ENCODE results near the gene C2orf42. TPM values are rescaled to one million over a fixed set of nuclear protein-coding genes. Genes with fewer than 3 reads are reported as not detected.
"Not testable (repeated sequence)": the region's sequence is repeated elsewhere in the genome, so short reads cannot be mapped to it uniquely, and the experiment has no call there.

Gene C2orf42
- polyA plus RNA-seq, 1 donor: 11.3 TPM

DNA sequence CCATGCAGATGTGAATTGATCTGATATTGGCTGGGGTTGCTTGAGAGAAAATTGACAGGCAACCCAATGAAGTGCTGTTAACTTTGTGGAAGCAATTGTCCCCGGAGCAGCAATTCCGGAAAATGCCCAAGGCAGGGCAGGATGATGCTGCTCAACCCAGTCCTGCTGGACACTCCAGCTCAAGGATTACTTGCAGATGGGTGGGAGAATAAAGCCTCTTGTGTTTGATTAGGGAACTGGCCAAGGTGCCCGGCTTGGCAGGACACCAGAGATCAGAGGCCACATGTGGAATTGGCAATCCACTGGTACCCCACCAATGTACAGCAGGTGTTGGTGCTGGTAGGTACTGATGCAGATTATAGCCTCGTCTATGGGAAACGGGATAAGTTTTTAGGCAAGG is 12.3 kb upstream of the C2orf42 start:
- Histone ChIP-seq H3K27ac (ENCODE audit: low read length) (no peak overlapping the region), H3K4me1 (ENCODE audit: control insufficient read depth, insufficient read depth, low read length) (no peaks in the 10 kb centered on the region), H3K9me3 (ENCODE audit: control insufficient read depth, low read depth, low read length) (no peaks in the 10 kb centered on the region), H3K27me3 (ENCODE audit: control insufficient read depth, insufficient read depth, low read length) (no peaks in the 10 kb centered on the region), H3K4me3 (ENCODE audit: low read length) (no peak overlapping the region), H3K36me3 (ENCODE audit: control insufficient read depth, insufficient read depth, low read length) (peaks cover 2% of the 10 kb centered on the region)
- no peak for DNase-seq
- WGBS (ENCODE audit: insufficient coverage, low lambda C conversion rate): 100% methylated on average over 1 of the region's 5 CpGs

DNA sequence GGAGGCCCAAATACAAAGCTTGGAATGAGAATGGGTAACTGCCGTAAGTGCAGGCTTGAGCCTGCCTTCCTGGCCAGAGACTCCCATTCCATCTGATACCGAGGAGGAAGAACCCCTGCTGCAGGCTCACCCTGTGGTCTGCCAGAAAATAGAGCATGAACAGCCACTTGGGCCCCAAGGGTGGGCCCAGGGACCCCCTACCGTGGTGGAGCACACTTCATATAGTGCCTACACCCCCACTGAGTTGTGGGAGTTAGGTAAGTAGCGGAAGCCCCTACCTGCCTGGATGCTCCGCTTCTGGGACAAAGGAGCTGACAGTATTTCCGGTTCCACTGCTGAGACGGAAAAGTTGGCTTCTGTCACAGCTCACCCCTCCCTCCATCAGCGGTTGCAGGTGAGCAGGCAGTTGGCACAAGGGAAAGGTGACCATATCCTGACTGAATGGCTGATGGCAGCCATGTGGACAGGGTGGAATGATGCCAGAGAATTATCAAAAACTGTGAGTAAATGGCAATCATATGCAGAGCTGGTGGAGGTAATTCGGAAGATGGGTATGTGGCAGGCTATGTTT is 11.5 kb upstream of the C2orf42 start:
- no CpG with 5 or more reads among the region's 9 CpGs for WGBS (ENCODE audit: insufficient coverage, low lambda C conversion rate)
- Histone ChIP-seq H3K4me1 (ENCODE audit: control insufficient read depth, insufficient read depth, low read length) (no peaks in the 10 kb centered on the region), H3K4me3 (ENCODE audit: low read length) (no peak overlapping the region), H3K27ac (ENCODE audit: low read length) (no peak overlapping the region), H3K36me3 (ENCODE audit: control insufficient read depth, insufficient read depth, low read length) (no peaks in the 10 kb centered on the region), H3K9me3 (ENCODE audit: control insufficient read depth, low read depth, low read length) (no peaks in the 10 kb centered on the region), H3K27me3 (ENCODE audit: control insufficient read depth, insufficient read depth, low read length) (no peaks in the 10 kb centered on the region)
- DNase-seq: no peak

DNA sequence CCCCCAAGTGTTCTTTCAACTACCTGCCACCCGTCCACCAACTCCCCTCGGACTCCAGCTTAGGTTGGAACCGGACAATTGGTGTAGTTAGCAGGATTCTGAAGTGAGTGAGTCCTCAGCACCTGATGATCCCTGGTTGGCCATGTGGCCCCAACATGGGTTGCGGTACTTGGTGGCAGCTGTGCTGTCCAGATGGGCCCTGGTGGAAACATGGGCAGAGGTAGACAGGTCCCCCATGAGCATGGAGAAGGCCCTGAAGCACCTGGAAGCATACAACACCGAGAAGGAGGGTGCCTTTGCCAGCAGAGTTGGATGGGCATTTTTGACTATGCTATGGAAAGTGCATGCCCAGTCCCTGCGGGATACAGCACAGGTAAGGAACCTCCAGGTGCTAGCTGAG is 11.0 kb upstream of the C2orf42 start:
- H3K36me3 ChIP-seq (ENCODE audit: control insufficient read depth, insufficient read depth, low read length): no peaks in the 10 kb centered on the region
- no peak overlapping the region for H3K4me3 ChIP-seq (ENCODE audit: low read length)
- DNase-seq: no peak
- H3K27me3 ChIP-seq (ENCODE audit: control insufficient read depth, insufficient read depth, low read length): no peaks in the 10 kb centered on the region
- no CpG with 5 or more reads among the region's 6 CpGs for WGBS (ENCODE audit: insufficient coverage, low lambda C conversion rate)
- H3K27ac ChIP-seq (ENCODE audit: low read length): no peak overlapping the region
- no peaks in the 10 kb centered on the region for H3K4me1 ChIP-seq (ENCODE audit: control insufficient read depth, insufficient read depth, low read length)
- no peaks in the 10 kb centered on the region for H3K9me3 ChIP-seq (ENCODE audit: control insufficient read depth, low read depth, low read length)

DNA sequence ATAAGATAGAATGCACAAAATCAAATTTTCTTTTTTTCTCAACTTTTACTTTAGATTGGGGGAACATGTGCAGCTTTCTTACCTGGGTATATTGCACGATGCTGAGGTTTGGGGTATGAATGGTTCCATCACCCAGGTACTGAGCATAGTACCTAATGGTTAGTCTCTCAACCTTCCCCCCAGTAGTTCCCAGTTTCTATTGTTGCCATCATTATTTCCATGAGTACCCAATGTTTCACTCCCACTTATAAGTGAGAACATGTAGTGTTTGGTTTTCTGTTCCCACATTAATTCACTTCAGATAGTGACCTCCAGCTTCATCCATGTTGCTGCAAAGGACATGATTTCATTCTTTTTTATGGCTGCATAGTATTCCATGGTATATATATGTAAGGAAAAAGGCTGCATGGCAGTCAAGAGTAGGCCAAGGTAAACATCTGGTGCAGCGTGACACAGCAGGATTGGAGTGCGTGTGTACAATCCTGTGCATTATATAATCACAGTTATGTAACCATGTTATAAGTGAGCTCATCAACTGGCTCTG is 10.5 kb upstream of the C2orf42 start:
- no peak overlapping the region for H3K4me3 ChIP-seq (ENCODE audit: low read length)
- no peaks in the 10 kb centered on the region for H3K9me3 ChIP-seq (ENCODE audit: control insufficient read depth, low read depth, low read length)
- no peaks in the 10 kb centered on the region for H3K27me3 ChIP-seq (ENCODE audit: control insufficient read depth, insufficient read depth, low read length)
- no peak for DNase-seq
- 100% methylated on average over 1 of the region's 3 CpGs for WGBS (ENCODE audit: insufficient coverage, low lambda C conversion rate)
- H3K36me3 ChIP-seq (ENCODE audit: control insufficient read depth, insufficient read depth, low read length): no peaks in the 10 kb centered on the region
- H3K27ac ChIP-seq (ENCODE audit: low read length): no peak overlapping the region
- H3K4me1 ChIP-seq (ENCODE audit: control insufficient read depth, insufficient read depth, low read length): no peaks in the 10 kb centered on the region

DNA sequence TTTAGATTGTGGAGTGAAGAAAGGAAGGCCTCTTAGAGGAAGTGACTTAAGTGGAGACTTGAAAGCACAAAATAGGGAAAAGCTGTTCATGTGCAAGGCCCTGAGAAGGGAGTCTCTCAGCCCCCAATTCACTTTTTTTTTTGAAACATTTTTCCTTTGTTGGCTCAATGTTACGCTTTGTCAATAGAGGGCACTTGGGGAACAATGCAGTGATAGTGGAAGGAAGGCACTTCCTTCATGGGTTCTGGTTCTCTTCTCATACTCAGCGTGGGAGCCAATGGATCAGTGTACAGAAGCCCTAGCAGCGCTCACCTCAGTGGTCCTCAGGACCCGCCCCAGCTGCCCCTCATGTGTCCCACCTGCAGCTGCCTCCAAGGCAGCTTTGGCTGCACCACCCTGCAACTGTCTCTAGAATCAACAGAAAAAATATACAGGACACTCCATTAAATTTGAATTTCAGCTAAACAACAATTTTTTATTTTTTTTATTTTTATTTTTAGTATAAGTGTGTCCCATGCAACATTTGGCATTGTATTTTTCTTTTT is 8.6 kb upstream of the C2orf42 start:
- Histone ChIP-seq H3K4me1 (ENCODE audit: control insufficient read depth, insufficient read depth, low read length) (no peaks in the 10 kb centered on the region), H3K9me3 (ENCODE audit: control insufficient read depth, low read depth, low read length) (no peaks in the 10 kb centered on the region), H3K27ac (ENCODE audit: low read length) (no peak overlapping the region), H3K4me3 (ENCODE audit: low read length) (no peak overlapping the region), H3K27me3 (ENCODE audit: control insufficient read depth, insufficient read depth, low read length) (no peaks in the 10 kb centered on the region), H3K36me3 (ENCODE audit: control insufficient read depth, insufficient read depth, low read length) (no peaks in the 10 kb centered on the region)
- DNase-seq: no peak
- no CpG with 5 or more reads among the region's 4 CpGs for WGBS (ENCODE audit: insufficient coverage, low lambda C conversion rate)

DNA sequence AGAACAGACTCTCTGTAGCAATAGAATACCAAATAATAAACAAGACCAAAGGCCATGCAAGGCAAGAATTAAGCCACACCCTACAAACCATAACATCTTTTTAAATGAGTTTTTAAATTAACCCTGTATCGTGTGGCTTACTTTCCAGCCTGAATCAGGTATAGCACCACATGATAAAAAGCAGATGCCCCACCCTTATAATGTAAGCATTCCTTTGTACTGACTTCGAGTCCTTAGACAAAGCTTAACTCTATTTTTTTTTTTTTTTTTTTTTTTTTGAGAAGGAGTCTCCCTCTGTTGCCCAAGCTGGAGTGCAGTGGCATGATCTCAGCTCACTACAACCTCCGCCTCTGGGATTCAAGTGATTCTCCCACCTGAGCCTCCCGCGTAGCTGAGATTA is 1.7 kb upstream of the C2orf42 start:
- Histone ChIP-seq H3K36me3 (ENCODE audit: control insufficient read depth, insufficient read depth, low read length) (no peaks in the 10 kb centered on the region), H3K9me3 (ENCODE audit: control insufficient read depth, low read depth, low read length) (no peaks in the 10 kb centered on the region), H3K27ac (ENCODE audit: low read length) (no peak overlapping the region), H3K4me1 (ENCODE audit: control insufficient read depth, insufficient read depth, low read length) (peaks cover 4% of the 10 kb centered on the region), H3K4me3 (ENCODE audit: low read length) (no peak overlapping the region), H3K27me3 (ENCODE audit: control insufficient read depth, insufficient read depth, low read length) (no peaks in the 10 kb centered on the region)
- no peak for DNase-seq
- WGBS (ENCODE audit: insufficient coverage, low lambda C conversion rate): no CpG with 5 or more reads among the region's 5 CpGs

DNA sequence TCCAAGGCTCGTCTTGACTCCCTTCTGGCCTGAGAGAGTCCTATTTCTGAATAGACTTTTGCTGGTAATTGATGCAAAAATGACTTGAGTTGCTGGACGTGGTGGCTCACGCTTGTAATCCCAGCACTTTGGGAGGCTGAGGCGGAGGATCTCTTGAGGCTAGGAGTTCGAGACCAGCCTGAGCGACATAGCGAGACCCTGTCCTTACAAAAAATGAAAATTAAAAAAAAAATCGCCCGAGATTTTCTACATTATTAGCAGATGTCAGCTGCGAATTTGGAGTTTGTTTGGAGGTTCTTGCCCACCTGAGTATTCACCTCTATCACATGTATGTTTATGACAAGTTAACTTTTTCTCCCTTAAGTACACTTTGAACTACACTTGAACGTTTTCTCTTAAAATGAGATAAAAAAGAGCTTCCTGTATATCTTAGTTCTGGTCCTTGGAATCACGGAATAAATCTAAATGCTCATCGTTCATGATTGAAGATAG is 471 bp upstream of the C2orf42 start:
- WGBS (ENCODE audit: insufficient coverage, low lambda C conversion rate): no CpG with 5 or more reads among the region's 13 CpGs
- H3K4me3 ChIP-seq (ENCODE audit: low read length): peak overlapping the region; percentile 92

DNA sequence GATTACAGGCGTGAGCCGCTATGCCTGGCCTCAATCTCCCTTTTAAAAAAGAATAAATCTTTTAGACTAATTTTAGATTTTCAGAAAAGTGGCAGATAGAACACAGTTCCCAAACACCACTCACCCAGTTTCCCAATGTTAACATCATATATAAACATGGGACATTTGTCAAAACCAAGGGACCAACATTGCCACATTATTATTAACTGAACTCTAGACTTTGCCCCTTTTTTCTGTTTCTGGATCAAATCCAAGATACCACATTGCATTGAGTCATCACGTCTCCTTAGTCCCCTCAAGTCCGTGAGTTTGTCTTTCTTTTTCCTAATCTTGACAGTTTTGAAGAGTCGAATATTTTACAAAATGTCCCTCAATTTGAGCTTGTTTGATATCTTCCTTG is 2.4 kb downstream of the C2orf42 start:
- H3K4me1 ChIP-seq (ENCODE audit: control insufficient read depth, insufficient read depth, low read length): peaks cover 4% of the 10 kb centered on the region
- H3K9me3 ChIP-seq (ENCODE audit: control insufficient read depth, low read depth, low read length): no peaks in the 10 kb centered on the region
- 0% methylated on average over 2 of the region's 5 CpGs for WGBS (ENCODE audit: insufficient coverage, low lambda C conversion rate)
- H3K27ac ChIP-seq (ENCODE audit: low read length): peak overlapping the region; percentile 79
- H3K27me3 ChIP-seq (ENCODE audit: control insufficient read depth, insufficient read depth, low read length): no peaks in the 10 kb centered on the region
- peak; percentile 78 to 94 for DNase-seq
- no peaks in the 10 kb centered on the region for H3K36me3 ChIP-seq (ENCODE audit: control insufficient read depth, insufficient read depth, low read length)
- H3K4me3 ChIP-seq (ENCODE audit: low read length): no peak overlapping the region

More for the DNA sequence above, 471 bp upstream of the C2orf42 start:
- Histone ChIP-seq H3K4me1 (ENCODE audit: control insufficient read depth, insufficient read depth, low read length) (peaks cover 4% of the 10 kb centered on the region), H3K27ac (ENCODE audit: low read length) (peak overlapping the region; percentile 96), H3K36me3 (ENCODE audit: control insufficient read depth, insufficient read depth, low read length) (no peaks in the 10 kb centered on the region), H3K9me3 (ENCODE audit: control insufficient read depth, low read depth, low read length) (no peaks in the 10 kb centered on the region), H3K27me3 (ENCODE audit: control insufficient read depth, insufficient read depth, low read length) (no peaks in the 10 kb centered on the region)
- no peak for DNase-seq

DNA sequence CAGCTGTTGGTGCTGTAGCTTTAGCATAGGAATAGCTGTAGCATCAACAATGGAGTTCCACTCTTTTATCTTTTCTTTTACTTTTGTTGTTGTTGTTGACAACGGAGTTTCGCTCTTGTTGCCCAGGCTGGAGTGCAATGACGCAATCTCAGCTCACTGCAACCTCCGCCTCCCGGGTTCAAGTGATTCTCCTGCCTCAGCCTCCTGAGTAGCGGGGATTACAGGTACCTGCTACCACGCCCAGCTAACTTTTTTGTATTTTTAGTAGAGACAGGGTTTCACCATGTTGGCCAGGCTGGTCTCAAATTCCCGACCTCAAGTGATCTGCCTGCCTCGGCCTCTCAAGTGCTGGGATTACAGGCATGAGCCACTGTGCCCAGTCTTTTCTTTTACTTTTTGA is 3.6 kb downstream of the C2orf42 start:
- not testable (repeated sequence) for H3K9me3 ChIP-seq (ENCODE audit: control insufficient read depth, low read depth, low read length); H3K4me3 ChIP-seq (ENCODE audit: low read length); H3K27me3 ChIP-seq (ENCODE audit: control insufficient read depth, insufficient read depth, low read length); H3K36me3 ChIP-seq (ENCODE audit: control insufficient read depth, insufficient read depth, low read length); H3K27ac ChIP-seq (ENCODE audit: low read length); DNase-seq; H3K4me1 ChIP-seq (ENCODE audit: control insufficient read depth, insufficient read depth, low read length)
- 92% methylated on average over 2 of the region's 9 CpGs for WGBS (ENCODE audit: insufficient coverage, low lambda C conversion rate)

DNA sequence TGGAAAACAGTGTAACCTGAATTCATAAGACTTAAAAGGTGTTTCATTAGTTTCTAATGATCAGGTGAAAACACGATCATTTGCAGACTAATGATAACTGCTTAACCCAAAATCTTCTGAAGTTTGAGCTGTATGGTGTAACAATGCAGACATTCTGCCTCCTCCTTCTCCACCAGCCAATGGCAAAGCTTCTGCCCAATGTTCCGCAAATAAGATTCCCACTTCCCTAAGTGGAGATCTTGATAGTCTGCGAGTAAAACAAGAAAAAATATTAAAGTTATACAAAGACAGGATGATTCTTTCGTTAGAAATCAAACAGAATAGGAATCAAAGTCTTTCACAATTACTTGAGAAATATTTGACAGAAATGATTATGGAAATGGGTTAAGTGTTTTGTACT is 8.1 kb downstream of the C2orf42 start:
- Histone ChIP-seq H3K27ac (ENCODE audit: low read length) (no peak overlapping the region), H3K9me3 (ENCODE audit: control insufficient read depth, low read depth, low read length) (no peaks in the 10 kb centered on the region), H3K4me1 (ENCODE audit: control insufficient read depth, insufficient read depth, low read length) (no peaks in the 10 kb centered on the region), H3K36me3 (ENCODE audit: control insufficient read depth, insufficient read depth, low read length) (peaks cover 15% of the 10 kb centered on the region), H3K27me3 (ENCODE audit: control insufficient read depth, insufficient read depth, low read length) (no peaks in the 10 kb centered on the region), H3K4me3 (ENCODE audit: low read length) (no peak overlapping the region)
- 100% methylated on average over 3 of the region's 4 CpGs for WGBS (ENCODE audit: insufficient coverage, low lambda C conversion rate)
- no peak for DNase-seq

Data from large intestine (tissue), 3 donors.